Immature natural killer cell (primary cell): ENCODE measurements around the gene ZNF557. TPM values are rescaled to one million over a fixed set of nuclear protein-coding genes. Genes with fewer than 3 reads are reported as not detected.

ENCODE experiments used
- DNase-seq, 3 donors: peaks; one replicate each; pipeline ENCODE4 v3.0.0; 2022; ENCODE audit warnings: mixed read lengths in 1 of 3
- H3K27ac Mint-ChIP-seq, 6 donors: one replicate each; pipeline ENCODE4 v1.8.0; 2020; ENCODE audit warnings: mixed read lengths in 6 of 6, mild to moderate bottlenecking in 5 of 6, inconsistent platforms in 4 of 6, moderate library complexity in 3 of 6
- H3K27me3 Mint-ChIP-seq, 3 donors: one replicate each; pipeline ENCODE4 v1.8.0; 2020 to 2021; ENCODE audit warnings: low read depth in 3 of 3, mild to moderate bottlenecking in 3 of 3, mixed read lengths in 3 of 3, moderate library complexity in 3 of 3, inconsistent platforms in 1 of 3
- H3K36me3 Mint-ChIP-seq, 3 donors: one replicate each; pipeline ENCODE4 v1.8.0; 2020; ENCODE audit warnings: mixed read lengths in 3 of 3, inconsistent platforms in 2 of 3, mild to moderate bottlenecking in 2 of 3
- H3K4me1 Mint-ChIP-seq, 2 donors: one replicate each; pipeline ENCODE4 v1.8.0; 2020; ENCODE audit warnings: inconsistent platforms in 2 of 2, mild to moderate bottlenecking in 2 of 2, mixed read lengths in 2 of 2, moderate library complexity in 1 of 2
- H3K4me3 Mint-ChIP-seq, 5 donors: one replicate each; pipeline ENCODE4 v1.8.0; 2020; ENCODE audit warnings: mild to moderate bottlenecking in 5 of 5, mixed read lengths in 5 of 5, inconsistent platforms in 3 of 5, moderate library complexity in 3 of 5
- H3K9me3 Mint-ChIP-seq, 6 donors: one replicate each; pipeline ENCODE4 v1.8.0; 2020; ENCODE audit warnings: mild to moderate bottlenecking in 6 of 6, mixed read lengths in 6 of 6, inconsistent platforms in 4 of 6, moderate library complexity in 3 of 6
- polyA plus RNA-seq, 3 donors: library from polyadenylated mRNA; unstranded; fragments of 300-500 nt; fragmentation: Illumina TruSeq; gene quantifications; one replicate each; pipeline ENCODE4 v1.2.3, GENCODE V29; 2021

The ZNF557 gene
- polyA plus RNA-seq, 3 donors from 2014 or later = 2.1 to 8.4 (median 2.4) TPM

GRCh38 chr19:7098701-7099596 is 29.4 kb downstream of the ZNF557 start:
- peaks cover 3 to 10% (median 4%) of the 10 kb centered on the region in 3 donors for H3K27me3 Mint-ChIP-seq

GRCh38 chr19:7099597-7099921 is 30.1 kb downstream of the ZNF557 start:
- Mint-ChIP-seq H3K4me1 (peaks cover 21 to 22% of the 10 kb centered on the region in 2 donors), H3K36me3 (peaks cover 4 to 5% (median 4%) of the 10 kb centered on the region in 3 donors), H3K27ac (peak overlapping the region; percentile 82 to 93 (median 88)), H3K9me3 (peaks cover 2 to 27% (median 18%) of the 10 kb centered on the region in 6 donors), H3K27me3 (peaks cover 3 to 10% (median 4%) of the 10 kb centered on the region in 3 donors), H3K4me3 (peak overlapping the region; percentile 85 to 93 (median 89))
- no peak for DNase-seq

More at GRCh38 chr19:7098701-7099596, 29.4 kb downstream of the ZNF557 start:
- Mint-ChIP-seq H3K27ac (peak overlapping the region; percentile 82 to 93 (median 88)), H3K4me1 (peaks cover 21 to 22% of the 10 kb centered on the region in 2 donors), H3K9me3 (peaks cover 2 to 29% (median 19%) of the 10 kb centered on the region in 6 donors), H3K36me3 (peaks cover 4 to 5% (median 4%) of the 10 kb centered on the region in 3 donors), H3K4me3 (peak overlapping the region; percentile 85 to 93 (median 89))
- DNase-seq = peak; percentile 85 to 86 (median 86)

- peaks cover 2 to 4% (median 3%) of the 10 kb centered on the region in 3 donors for H3K27me3 Mint-ChIP-seq
These were observed 32.2 kb downstream of the ZNF557 start for GRCh38 chr19:7101498-7102253.

GRCh38 chr19:7104747-7105447 is 35.4 kb downstream of the ZNF557 start:
- Mint-ChIP-seq H3K4me3 (no peak overlapping the region), H3K27me3 (peaks cover 0 to 3% (median 2%) of the 10 kb centered on the region in 3 donors), H3K27ac (no peak overlapping the region), H3K9me3 (no peaks in the 10 kb centered on the region), H3K36me3 (no peaks in the 10 kb centered on the region), H3K4me1 (peaks cover 1 to 2% of the 10 kb centered on the region in 2 donors)
- no peak for DNase-seq

More at GRCh38 chr19:7101498-7102253, 32.2 kb downstream of the ZNF557 start:
- Mint-ChIP-seq H3K4me1 (peaks cover 21 to 22% of the 10 kb centered on the region in 2 donors), H3K27ac (no peak overlapping the region), H3K4me3 (peak overlapping the region in 3 of 5 donors; percentile 10 to 65 (median 37)), H3K9me3 (peaks cover 0 to 11% (median 4%) of the 10 kb centered on the region in 6 donors), H3K36me3 (no peaks in the 10 kb centered on the region)
- no peak for DNase-seq

DNA sequence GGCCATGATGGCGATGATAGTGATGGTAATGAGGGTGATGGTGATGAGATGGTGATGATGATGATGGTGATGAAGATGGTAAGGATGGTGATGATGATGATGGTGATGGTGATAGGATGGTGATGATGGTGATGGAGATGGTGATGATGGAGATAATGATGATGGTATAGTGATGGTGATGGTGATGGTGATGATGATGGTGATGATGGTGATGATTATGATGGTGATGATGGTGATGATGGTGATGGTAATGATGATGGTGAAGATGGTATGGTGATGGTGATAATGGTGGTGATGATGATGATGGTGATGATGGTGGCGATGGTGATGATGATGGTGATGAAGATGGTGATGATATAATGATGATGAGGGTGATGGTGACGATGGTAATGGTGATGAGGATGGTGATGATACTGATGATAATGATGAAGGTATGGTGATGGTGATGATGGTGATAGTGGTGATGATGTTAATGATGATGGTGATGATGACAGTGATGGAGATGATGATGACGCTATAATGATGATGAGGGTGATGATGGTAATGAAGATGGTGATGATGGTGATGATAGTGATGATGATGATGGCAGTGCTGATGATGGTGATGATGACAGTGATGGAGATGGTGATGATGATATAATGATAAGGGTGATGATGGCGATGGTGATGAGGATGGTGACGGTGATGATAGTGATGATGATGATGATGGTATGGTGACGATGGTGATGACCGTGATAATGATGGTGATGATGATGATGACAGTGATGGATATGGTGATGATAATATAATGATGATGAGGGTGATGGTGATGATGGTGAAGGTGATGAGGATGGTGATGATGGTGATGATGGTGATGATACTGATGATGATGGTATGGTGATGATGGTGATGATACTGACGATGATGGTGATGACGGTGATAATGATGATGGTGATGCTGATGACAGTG is 37.5 kb downstream of the ZNF557 start:
- Mint-ChIP-seq H3K27ac (no peak overlapping the region), H3K4me1 (no peaks in the 10 kb centered on the region)

DNA sequence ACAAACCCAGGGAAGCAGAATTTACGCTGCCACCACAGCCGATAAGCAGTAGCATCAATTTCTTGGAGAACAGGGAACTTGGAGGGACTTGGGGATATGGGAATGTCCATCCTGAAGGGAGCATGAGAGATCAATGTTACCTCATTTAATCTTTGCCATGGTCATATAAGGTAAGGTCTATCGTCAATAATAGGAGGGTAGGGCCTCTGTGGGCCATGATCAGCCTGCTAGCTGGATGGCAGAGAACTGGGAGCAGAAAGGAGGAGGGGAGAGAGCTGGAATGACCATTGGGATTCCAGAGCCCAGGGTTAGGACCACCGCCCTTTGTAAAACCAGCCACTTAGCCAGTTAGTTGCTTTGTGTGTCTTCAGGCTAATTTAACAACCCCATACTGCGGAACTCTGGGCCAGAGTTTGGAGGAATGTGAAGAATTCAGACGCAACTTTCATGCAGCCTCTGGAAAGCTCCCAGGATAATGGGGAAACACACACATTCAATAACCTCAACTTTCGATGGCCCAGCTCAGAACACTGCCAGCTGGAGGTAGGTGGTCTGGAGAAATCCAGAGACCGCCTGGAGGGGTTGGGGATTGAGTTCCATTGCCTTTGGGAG is 40.3 kb downstream of the ZNF557 start:
- Mint-ChIP-seq H3K36me3 (no peaks in the 10 kb centered on the region), H3K4me3 (no peak overlapping the region), H3K4me1 (no peaks in the 10 kb centered on the region), H3K27me3 (peaks cover 0 to 2% (median 2%) of the 10 kb centered on the region in 3 donors), H3K9me3 (no peaks in the 10 kb centered on the region), H3K27ac (no peak overlapping the region)
- DNase-seq = no peak

More for the DNA sequence above, 37.5 kb downstream of the ZNF557 start:
- Mint-ChIP-seq H3K9me3 (no peaks in the 10 kb centered on the region), H3K4me3 (no peak overlapping the region), H3K36me3 (no peaks in the 10 kb centered on the region), H3K27me3 (peaks cover 0 to 3% (median 2%) of the 10 kb centered on the region in 3 donors)
- DNase-seq = no peak

- Mint-ChIP-seq H3K4me1 (no peaks in the 10 kb centered on the region), H3K9me3 (no peaks in the 10 kb centered on the region), H3K4me3 (no peak overlapping the region), H3K27me3 (peaks cover 0 to 4% (median 4%) of the 10 kb centered on the region in 3 donors), H3K36me3 (no peaks in the 10 kb centered on the region), H3K27ac (no peak overlapping the region)
- no peak for DNase-seq
These were observed 43.2 kb downstream of the ZNF557 start for GRCh38 chr19:7112675-7113074.

GRCh38 chr19:7113233-7113632 is 43.7 kb downstream of the ZNF557 start:
- H3K9me3 Mint-ChIP-seq = no peaks in the 10 kb centered on the region
- no peaks in the 10 kb centered on the region for H3K36me3 Mint-ChIP-seq
- H3K27ac Mint-ChIP-seq = no peak overlapping the region
- peaks cover 0 to 4% (median 4%) of the 10 kb centered on the region in 3 donors for H3K27me3 Mint-ChIP-seq
- H3K4me3 Mint-ChIP-seq = no peak overlapping the region
- no peaks in the 10 kb centered on the region for H3K4me1 Mint-ChIP-seq
- no peak for DNase-seq

DNA sequence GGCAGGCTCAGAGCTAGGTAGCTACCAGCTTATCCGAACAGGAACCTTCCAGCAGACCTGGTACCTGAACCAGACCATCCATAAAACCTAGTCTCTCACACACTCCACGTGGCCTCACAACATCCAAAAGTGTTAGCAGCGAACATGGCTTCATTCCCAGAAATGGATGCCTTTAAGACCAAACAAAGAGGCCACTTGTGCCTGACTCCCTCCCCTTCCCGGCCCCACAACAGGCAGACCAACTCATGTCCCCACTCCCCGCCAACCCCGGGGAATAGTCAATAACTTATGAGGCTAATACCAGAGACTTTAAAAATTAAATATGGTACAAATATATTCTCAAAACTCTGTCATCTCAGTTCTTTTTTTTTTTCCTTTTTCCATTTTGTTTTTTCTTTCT is 46.2 kb downstream of the ZNF557 start:
- H3K36me3 Mint-ChIP-seq = no peaks in the 10 kb centered on the region

GRCh38 chr19:7117248-7117647 is 47.7 kb downstream of the ZNF557 start:
- no peaks in the 10 kb centered on the region for H3K36me3 Mint-ChIP-seq
- H3K9me3 Mint-ChIP-seq = no peaks in the 10 kb centered on the region
- peaks cover 2 to 8% (median 2%) of the 10 kb centered on the region in 3 donors for H3K27me3 Mint-ChIP-seq
- no peak overlapping the region for H3K4me3 Mint-ChIP-seq
- H3K27ac Mint-ChIP-seq = no peak overlapping the region
- DNase-seq = no peak
- no peaks in the 10 kb centered on the region for H3K4me1 Mint-ChIP-seq

More for the DNA sequence above, 46.2 kb downstream of the ZNF557 start:
- Mint-ChIP-seq H3K27ac (no peak overlapping the region), H3K27me3 (peaks cover 2 to 8% (median 2%) of the 10 kb centered on the region in 3 donors), H3K9me3 (no peaks in the 10 kb centered on the region), H3K4me1 (no peaks in the 10 kb centered on the region), H3K4me3 (no peak overlapping the region)
- no peak for DNase-seq

GRCh38 chr19:7119582-7119981 is 50.1 kb downstream of the ZNF557 start:
- no peak overlapping the region for H3K27ac Mint-ChIP-seq
- peaks cover 2 to 6% (median 2%) of the 10 kb centered on the region in 3 donors for H3K27me3 Mint-ChIP-seq
- H3K4me3 Mint-ChIP-seq = no peak overlapping the region
- DNase-seq = no peak
- no peaks in the 10 kb centered on the region for H3K36me3 Mint-ChIP-seq
- no peaks in the 10 kb centered on the region for H3K9me3 Mint-ChIP-seq
- H3K4me1 Mint-ChIP-seq = no peaks in the 10 kb centered on the region

- Mint-ChIP-seq H3K4me3 (no peak overlapping the region), H3K36me3 (peaks cover 0 to 3% (median 0%) of the 10 kb centered on the region in 3 donors), H3K9me3 (no peaks in the 10 kb centered on the region), H3K27me3 (peaks cover 2 to 6% (median 2%) of the 10 kb centered on the region in 3 donors), H3K4me1 (no peaks in the 10 kb centered on the region), H3K27ac (no peak overlapping the region)
- no peak for DNase-seq
These were observed 51.0 kb downstream of the ZNF557 start for GRCh38 chr19:7120499-7120898.
